BE2C (cell line): Measurements from ENCODE around the gene TCF7L1.

Source experiments
- DNase-seq: peaks from one replicate; pipeline ENCODE4 v3.0.0-alpha.2; 2020
- H3K27me3 ChIP-seq: fragments of 250-450 bp; sonication (Bioruptor Pico); 2 replicates; pipeline ENCODE4 v1.5.1; 2020; ENCODE audit warnings: mild to moderate bottlenecking
- H3K36me3 ChIP-seq: fragments of 250-450 bp; sonication (Bioruptor Pico); 2 replicates; pipeline ENCODE4 v1.5.1; 2020; ENCODE audit warnings: mild to moderate bottlenecking
- H3K4me1 ChIP-seq: fragments of 250-450 bp; sonication (Bioruptor Pico); 2 replicates; pipeline ENCODE4 v1.5.1; 2020
- H3K4me3 ChIP-seq: 2 replicates; pipeline ENCODE4 v1.5.1; 2011; ENCODE audit warnings: low read depth, low read length
- H3K9me3 ChIP-seq: fragments of 250-450 bp; sonication (Bioruptor Pico); 2 replicates; pipeline ENCODE4 v1.5.1; 2020
- TF ChIP-seq, protein P1 (sequence below): IDR thresholded peaks from 2 replicates; pipeline ENCODE4 v1.5.1; 2012; ENCODE audit warnings: mild to moderate bottlenecking, low read depth, low read length

TCF7L1 gene

DNA sequence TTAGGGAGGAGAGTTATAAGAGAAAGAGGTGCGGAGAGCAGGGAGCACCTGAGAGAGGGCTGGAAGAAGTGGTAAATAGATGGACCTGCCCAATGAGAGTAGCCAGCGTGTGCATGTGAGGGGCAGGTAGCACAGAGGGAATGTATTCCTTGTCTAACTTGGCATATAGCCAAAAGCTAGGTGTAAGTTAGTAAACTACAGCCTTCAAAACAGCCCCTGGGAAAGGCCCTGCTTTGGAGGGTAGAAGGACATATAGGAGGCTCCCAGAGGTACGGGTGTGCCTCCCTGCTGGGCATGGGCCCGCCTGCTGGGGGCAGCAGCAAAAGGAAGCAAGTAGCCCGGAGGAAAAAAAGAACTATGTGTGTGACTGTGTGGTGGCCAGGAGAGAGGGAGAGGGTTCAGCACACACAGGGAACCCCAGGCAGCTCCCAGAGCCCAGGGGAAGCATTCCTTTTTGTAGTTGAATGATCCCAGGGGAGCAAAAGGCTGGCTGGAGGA, 48.0 kb downstream of the TCF7L1 start:
- DNase-seq, result no peak
- Histone ChIP-seq H3K9me3 (no peaks in the 10 kb centered on the region), H3K4me3 (no peak overlapping the region), H3K27me3 (no peaks in the 10 kb centered on the region), H3K4me1 (no peaks in the 10 kb centered on the region), H3K36me3 (no peaks in the 10 kb centered on the region)
- TF ChIP-seq, protein P1, sequence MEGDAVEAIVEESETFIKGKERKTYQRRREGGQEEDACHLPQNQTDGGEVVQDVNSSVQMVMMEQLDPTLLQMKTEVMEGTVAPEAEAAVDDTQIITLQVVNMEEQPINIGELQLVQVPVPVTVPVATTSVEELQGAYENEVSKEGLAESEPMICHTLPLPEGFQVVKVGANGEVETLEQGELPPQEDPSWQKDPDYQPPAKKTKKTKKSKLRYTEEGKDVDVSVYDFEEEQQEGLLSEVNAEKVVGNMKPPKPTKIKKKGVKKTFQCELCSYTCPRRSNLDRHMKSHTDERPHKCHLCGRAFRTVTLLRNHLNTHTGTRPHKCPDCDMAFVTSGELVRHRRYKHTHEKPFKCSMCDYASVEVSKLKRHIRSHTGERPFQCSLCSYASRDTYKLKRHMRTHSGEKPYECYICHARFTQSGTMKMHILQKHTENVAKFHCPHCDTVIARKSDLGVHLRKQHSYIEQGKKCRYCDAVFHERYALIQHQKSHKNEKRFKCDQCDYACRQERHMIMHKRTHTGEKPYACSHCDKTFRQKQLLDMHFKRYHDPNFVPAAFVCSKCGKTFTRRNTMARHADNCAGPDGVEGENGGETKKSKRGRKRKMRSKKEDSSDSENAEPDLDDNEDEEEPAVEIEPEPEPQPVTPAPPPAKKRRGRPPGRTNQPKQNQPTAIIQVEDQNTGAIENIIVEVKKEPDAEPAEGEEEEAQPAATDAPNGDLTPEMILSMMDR, result no peak

DNA sequence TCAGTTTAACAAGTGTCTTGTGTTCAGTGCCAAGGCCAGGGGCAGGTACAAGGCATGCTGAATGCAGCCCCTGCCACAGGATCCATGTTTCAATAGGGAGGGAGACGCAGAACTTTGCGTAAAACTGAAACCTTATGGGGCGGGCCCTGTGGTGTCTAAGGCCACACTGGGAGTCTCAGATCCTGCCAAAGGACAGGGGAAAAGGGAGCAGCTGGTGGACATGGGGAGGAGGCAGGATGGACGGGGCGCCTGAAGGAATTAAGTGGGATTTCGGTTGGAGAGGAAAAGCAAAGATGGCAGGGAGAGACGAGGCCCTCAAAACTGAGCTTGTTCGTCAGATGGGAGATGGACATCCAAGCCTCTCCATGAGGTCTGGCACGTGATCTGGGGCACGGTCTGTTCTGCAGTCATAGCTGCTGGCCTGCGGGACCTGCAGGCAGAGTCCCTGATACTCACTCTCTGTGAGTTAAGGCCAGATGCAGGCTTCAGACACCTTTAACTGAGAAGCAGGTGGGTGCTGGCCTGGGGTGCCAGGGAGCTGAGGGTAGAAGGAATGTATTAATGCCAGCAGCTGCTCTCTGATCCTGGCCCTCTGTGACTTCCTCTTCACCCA, 48.8 kb downstream of the TCF7L1 start:
- no peak for DNase-seq
- Histone ChIP-seq H3K27me3 (no peaks in the 10 kb centered on the region), H3K9me3 (no peaks in the 10 kb centered on the region), H3K4me1 (no peaks in the 10 kb centered on the region), H3K4me3 (no peak overlapping the region), H3K36me3 (no peaks in the 10 kb centered on the region)
- TF ChIP-seq, protein P1, result no peak

DNA sequence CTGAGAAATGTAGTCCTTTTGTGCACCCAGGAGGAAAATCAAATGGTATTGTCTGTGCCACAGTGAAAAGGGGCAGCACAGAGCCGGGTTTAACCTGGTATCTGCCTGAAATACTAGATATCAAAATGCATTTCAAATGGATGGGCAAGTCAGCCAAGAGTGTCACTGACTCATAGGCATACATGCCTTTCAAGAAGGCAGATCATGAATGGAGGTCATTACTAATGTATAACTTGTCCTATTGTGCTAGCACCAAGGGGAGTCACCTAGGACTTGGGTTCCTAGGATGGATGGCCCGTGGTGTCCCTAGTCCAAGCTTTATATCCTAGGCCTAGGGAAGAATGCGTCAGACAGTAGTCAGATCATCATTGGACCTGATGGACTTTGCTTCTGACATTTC, 49.9 kb downstream of the TCF7L1 start:
- no peaks in the 10 kb centered on the region for H3K36me3 ChIP-seq
- no peaks in the 10 kb centered on the region for H3K9me3 ChIP-seq
- H3K4me1 ChIP-seq, result no peaks in the 10 kb centered on the region
- DNase-seq, result no peak
- TF ChIP-seq, protein P1, result no peak
- no peaks in the 10 kb centered on the region for H3K27me3 ChIP-seq
- no peak overlapping the region for H3K4me3 ChIP-seq

- Histone ChIP-seq H3K4me3 (no peak overlapping the region), H3K36me3 (no peaks in the 10 kb centered on the region), H3K4me1 (no peaks in the 10 kb centered on the region), H3K9me3 (no peaks in the 10 kb centered on the region), H3K27me3 (no peaks in the 10 kb centered on the region)
- TF ChIP-seq, protein P1, result no peak
- no peak for DNase-seq
Observed at GRCh38 chr2:85183479-85183878, 50.3 kb downstream of the TCF7L1 start.

DNA sequence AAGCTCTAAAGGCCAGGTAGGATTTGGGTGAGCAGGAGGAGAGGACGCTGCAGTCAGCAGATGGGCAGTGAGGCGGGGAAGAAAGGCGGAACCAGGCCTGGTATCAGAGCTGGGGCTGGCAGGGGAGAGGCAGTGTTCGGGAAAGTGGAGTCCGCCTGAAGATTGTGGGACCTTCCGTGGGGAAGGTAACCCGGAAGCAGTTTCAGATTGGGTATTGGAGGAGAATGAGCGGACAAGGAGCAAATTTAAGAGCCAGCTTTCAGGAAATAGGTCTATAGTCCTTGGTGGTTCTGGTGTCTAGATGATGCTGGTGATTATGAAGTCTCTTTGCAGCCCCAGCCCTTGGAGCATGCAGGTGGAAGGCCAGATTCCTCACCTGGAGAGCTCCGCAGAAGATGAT, 51.0 kb downstream of the TCF7L1 start:
- Histone ChIP-seq H3K9me3 (no peaks in the 10 kb centered on the region), H3K36me3 (no peaks in the 10 kb centered on the region), H3K27me3 (no peaks in the 10 kb centered on the region), H3K4me3 (no peak overlapping the region), H3K4me1 (no peaks in the 10 kb centered on the region)
- no peak for DNase-seq
- TF ChIP-seq, protein P1, result no peak

DNA sequence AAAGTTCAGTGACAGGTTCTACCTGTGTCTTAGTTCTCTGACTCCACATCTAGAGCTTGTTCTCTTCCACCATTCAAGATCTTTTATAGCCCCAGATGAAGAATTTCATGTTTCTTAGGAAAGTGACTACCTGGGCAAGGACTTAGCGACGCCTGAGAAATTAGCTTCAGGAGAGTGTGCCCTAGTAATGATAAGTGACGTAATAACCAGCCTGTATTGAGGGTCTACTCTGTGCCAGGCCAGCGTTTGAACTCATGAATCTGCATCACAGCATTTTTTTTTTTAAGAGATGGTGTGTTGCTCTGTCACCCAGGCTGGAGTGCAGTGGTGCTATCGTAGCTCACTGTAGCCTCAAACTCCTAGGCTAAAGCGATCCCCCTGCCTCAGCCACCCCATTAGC, 51.8 kb downstream of the TCF7L1 start:
- H3K27me3 ChIP-seq, result no peaks in the 10 kb centered on the region
- no peak for DNase-seq
- H3K4me1 ChIP-seq, result no peaks in the 10 kb centered on the region
- no peak overlapping the region for H3K4me3 ChIP-seq
- TF ChIP-seq, protein P1, result no peak
- no peaks in the 10 kb centered on the region for H3K9me3 ChIP-seq
- no peaks in the 10 kb centered on the region for H3K36me3 ChIP-seq
